HTERT RPE-1 (cell line): ENCODE measurements around the gene SEMA5A.

Source experiments
- in situ Hi-C: fragments of 300-500 bp; cut with MboI; formaldehyde crosslinking; loops from 4 replicates; pipeline ENCODE4 v1.14.3; 2020; ENCODE audit warnings: low sequenced_read_pairs

SEMA5A gene

DNA sequence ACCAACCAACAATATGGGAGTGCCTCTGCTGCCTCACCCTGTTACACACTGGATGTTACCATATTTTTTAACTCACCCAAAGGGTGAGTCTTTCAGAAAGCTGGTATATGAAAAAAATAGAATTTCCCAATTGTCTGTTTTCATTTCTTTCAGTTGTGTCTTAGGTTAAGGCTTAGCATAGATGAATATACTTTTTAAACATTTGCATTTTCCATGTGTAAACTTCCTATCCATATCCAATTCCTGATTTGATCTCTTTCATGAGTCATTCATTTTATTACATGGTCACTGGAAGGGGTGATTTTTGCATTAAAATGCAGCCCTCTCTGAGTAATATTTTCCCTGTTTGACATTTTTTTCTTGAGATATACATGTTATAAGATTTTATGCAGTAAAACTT lies 406.5 kb downstream of the SEMA5A start:
- in situ Hi-C loops = no loop called here

DNA sequence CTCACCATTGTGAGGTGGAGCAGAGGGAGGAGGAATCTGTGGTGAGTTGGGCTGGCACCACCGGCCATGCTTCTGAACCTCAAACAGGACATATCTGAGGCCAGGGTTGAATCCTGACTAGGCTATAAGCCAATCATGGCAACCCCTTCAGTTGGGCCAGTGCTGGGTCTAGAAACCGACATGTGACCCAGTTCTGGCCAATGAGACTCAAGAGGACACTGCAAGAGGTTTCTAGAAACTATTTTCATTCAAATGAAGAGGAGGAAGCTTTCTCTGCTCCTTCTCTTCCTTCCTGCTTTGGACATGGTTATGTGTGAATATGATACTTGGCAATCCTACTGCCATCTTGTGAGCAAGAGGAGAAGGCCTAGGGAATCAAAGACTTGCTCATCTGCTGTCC lies 417.7 kb downstream of the SEMA5A start:
- in situ Hi-C loops = no loop called here

DNA sequence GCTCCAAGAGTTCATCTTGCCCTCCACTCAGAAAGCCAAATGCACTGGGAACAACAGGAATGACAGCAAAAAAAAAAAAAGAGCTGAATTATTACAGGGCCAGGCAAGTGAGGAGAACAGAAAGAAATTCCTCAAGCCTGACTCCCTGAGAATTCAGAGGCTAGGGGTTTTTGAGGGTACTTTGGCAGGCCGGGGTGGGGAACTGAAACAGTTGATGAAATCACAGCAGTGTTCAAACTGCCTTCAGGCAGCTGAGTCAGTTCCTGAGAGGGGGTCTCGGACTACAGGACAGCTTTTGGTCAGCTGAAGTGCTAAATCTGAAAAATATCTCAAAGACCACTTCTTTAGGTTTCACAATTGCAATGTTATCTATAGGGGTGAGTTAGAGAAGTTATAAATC lies 419.4 kb downstream of the SEMA5A start:
- in situ Hi-C loops = no loop called here

DNA sequence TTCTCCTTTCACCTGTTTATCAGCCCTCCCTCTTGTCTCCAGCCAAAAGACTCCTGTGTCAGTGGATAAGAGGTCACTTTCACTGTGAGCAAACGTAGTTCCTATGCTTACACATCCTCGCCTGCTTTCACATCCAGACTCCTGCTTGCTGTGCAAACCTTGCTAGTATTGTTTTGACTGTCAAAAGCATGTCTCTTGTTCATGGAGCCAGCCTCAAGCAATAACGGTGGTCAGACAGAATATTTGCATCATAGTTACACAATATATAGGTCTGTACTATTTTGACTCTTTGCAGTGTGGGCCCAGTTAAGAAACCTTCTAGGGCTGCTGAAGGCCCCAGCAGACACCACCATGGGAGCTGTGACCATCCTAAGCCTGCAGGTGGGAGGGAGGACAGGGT lies 420.0 kb downstream of the SEMA5A start:
- in situ Hi-C loops = no loop called here

DNA sequence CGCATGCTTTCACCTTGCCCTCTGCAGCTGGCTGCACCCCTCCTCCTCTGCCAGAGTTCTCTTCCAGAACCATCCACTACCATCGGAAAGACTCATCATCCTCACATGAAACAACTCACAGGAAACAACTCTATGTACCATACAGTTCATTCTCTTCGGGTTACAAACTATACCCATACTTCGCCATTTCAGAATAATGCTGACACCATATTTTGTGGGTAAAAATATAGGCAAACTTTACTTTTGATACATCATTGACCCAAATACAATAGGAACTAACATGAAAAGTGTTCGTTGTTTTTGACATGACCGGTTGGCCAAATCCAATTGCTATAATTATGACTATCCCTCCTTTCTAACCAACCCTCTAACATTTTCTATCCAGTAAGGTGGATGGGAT lies 421.0 kb downstream of the SEMA5A start:
- in situ Hi-C loops = no loop called here

GRCh38 chr5:9124071-9124470 lies 421.8 kb downstream of the SEMA5A start:
- in situ Hi-C loops = no loop called here

GRCh38 chr5:9122528-9122927 lies 423.3 kb downstream of the SEMA5A start:
- in situ Hi-C loops = no loop called here

- in situ Hi-C loops = no loop called here
These were observed 424.3 kb downstream of the SEMA5A start for GRCh38 chr5:9121597-9121996.

DNA sequence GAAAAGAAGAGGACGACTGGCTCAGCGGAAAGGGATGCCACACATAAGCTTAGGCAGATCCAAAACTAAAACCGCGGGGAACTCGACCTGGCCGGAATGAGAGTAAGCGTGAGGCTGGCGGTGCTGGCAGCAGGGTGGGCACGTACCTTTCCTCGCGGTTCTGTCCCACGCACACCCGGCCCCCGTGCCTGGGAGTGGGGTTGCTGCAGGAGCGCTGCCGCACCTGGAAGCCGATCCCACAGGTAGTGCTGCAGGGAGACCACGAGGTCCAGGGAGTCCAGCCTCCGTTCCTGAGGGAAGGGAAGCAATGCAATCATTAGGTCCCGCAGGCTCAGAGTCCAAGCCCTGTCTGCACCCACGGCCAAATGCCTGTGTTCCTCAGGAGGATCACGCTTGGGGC lies 427.0 kb downstream of the SEMA5A start:
- in situ Hi-C loops = no loop called here

DNA sequence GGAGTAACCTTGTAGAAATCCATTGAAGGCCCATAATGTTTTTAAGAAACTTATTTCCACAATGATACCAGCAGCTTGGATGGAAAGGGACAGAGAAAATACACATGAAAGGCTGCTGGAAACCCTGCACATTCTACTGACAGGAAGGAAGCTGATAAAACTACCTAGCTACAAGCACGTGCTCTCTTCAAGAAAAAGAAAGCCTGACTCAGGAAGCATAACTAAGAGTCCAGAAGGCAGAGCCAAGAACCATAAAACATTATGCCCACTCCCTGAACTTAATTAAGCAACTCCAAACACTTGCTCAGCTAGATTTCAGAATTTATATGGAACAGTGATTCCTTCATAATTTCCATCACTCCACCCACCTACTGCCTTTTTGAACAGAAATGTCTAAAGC lies 430.8 kb downstream of the SEMA5A start:
- in situ Hi-C loops = no loop called here

GRCh38 chr5:9112520-9113291 lies 433.2 kb downstream of the SEMA5A start:
- in situ Hi-C loops = no loop called here

DNA sequence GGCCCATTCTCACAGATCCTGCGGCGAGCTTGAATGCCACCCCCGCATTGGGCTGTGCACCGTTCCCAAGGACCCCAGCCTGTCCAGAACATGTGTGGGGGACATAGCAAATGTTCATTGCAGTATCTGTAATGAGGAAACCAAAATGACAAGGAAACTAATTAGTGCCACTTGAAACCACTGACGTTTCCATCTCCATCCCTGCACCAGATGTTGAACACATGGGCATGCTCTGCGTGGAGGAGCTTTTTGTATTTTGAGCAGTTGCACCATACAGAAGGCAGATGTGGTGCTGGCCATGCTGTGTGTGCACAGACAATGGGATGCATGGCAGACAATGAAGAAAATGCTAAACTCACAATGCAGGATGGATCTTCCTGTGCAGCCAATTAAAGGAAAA lies 437.7 kb downstream of the SEMA5A start:
- in situ Hi-C loops = no loop called here

- in situ Hi-C loops = no loop called here
These were observed 440.0 kb downstream of the SEMA5A start for GRCh38 chr5:9105851-9106250.

- in situ Hi-C loops = no loop called here
These were observed 441.1 kb downstream of the SEMA5A start for GRCh38 chr5:9104571-9105339.

DNA sequence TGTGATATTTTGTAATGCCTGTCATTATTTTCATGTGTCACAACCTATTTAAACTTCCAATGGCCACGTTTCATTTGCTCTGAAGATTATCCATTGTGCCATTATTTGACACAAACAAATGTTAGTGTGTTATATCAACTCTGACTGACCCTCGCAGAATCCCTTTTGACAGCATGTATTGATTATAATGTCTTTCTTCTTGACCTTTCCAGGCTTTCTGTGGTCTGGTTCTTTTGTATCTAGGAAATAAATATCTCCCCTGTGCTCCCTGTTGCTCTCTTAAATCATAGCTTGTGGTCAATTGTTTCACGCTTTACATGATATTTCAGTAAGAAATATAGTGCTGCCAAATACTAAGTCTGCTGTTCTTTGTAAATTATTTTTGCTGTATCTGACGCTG lies 442.6 kb downstream of the SEMA5A start:
- in situ Hi-C loops = no loop called here

- in situ Hi-C loops = no loop called here
These were observed 446.2 kb downstream of the SEMA5A start for GRCh38 chr5:9099689-9100088.

- in situ Hi-C loops = no loop called here
These were observed 446.9 kb downstream of the SEMA5A start for GRCh38 chr5:9098990-9099389.

GRCh38 chr5:9094582-9094981 lies 451.3 kb downstream of the SEMA5A start:
- in situ Hi-C loops = no loop called here

DNA sequence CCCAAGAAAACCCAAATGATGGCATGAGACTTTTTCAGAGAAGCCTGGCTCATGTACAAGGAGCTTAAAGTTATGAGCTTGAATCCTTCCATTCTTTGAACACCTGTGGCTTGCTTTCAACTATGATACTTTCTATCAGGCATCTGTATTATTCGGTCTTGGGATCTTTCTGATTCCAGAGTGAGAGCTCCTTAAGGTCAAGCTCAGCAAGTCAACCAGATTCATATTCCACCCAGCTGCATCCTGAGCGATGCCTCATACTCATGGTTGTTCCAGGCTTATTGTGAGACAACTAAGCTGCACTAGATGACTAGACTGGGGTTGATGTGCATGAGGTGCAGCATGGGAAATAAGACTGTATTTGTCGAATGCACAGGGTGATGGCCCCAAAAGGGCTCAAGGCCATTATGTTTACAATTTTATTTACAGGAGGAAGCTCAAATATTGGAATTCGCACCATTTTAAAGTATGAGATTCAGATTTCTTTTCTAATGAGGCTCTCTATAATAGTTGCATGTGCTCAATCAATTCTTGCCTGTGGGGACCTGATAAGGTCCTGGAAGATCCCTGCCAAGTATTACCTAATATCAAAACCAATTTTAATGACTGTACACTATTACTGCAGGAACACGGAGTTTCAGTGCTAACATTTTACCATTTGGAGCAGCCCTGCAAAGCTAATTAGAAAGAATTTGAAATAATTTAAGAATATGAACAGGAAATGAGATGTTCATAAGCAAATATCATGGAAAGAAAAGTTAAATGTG lies 453.8 kb downstream of the SEMA5A start:
- in situ Hi-C loops = no loop called here

DNA sequence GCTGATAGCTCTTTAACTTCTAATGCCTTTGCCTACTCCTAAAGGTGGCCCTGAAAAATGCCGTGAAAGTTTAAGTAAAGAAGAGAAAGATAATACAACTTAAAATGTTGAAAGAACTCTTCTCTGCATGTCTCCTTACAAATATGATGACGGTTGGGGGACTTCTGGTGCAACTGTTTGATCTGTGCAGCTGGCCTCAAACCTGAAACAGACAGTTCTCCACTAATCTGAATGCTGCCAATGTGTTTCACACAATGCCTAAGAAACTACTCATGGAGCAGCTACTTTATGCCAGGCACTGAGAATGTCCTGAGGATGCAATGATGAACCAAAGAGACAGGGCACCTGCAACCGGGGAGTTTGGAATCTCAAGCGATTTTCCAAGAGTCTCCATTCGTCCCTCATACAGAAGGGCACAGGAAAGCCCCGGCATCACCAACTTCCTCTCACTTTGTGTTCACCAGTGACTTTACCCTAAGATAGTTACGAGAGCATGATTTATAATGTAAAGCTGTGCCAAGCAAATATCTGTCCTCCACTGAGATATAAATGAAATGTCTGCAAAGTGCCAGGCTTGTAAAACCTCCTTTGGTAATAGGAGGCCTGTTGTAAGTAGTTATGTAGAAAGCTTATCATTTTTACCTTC lies 455.4 kb downstream of the SEMA5A start:
- in situ Hi-C loops = no loop called here

- in situ Hi-C loops = no loop called here
These were observed 456.0 kb downstream of the SEMA5A start for GRCh38 chr5:9089893-9090292.
